DND-41 (cell line): ENCODE measurements around the gene VLDLR.

Source experiments
- CTCF ChIP-seq: IDR thresholded peaks from 2 replicates; pipeline ENCODE4 v1.5.1; 2012; ENCODE audit warnings: borderline replicate concordance, low read length, moderate library complexity, mild to moderate bottlenecking; ENCODE audit not compliant: poor library complexity, severe bottlenecking; ENCODE audit errors: extremely low read depth
- EZH2 ChIP-seq: IDR thresholded peaks from 3 replicates; pipeline ENCODE4 v1.6.1; 2012; ENCODE audit warnings: borderline replicate concordance, low read depth, mild to moderate bottlenecking, moderate library complexity, low read length, inconsistent platforms; ENCODE audit not compliant: severe bottlenecking

- TF ChIP-seq CTCF (no peak), EZH2 (no peak)
These were observed 7.3 kb downstream of the VLDLR start for GRCh38 chr9:2628919-2629318.
